HG03159 (cell line): ENCODE data around the gene HYAL2.
A peak's percentile ranks its signal among the peaks of the same experiment; 100 is the strongest.

Experiments used
- ATAC-seq: cut with Tn5 transposase; IDR thresholded peaks from one replicate; pipeline ENCODE4 v1.9.1; 2021; ENCODE audit warnings: mild to moderate bottlenecking, moderate library complexity; ENCODE audit not compliant: unreplicated experiment

HYAL2 gene

DNA sequence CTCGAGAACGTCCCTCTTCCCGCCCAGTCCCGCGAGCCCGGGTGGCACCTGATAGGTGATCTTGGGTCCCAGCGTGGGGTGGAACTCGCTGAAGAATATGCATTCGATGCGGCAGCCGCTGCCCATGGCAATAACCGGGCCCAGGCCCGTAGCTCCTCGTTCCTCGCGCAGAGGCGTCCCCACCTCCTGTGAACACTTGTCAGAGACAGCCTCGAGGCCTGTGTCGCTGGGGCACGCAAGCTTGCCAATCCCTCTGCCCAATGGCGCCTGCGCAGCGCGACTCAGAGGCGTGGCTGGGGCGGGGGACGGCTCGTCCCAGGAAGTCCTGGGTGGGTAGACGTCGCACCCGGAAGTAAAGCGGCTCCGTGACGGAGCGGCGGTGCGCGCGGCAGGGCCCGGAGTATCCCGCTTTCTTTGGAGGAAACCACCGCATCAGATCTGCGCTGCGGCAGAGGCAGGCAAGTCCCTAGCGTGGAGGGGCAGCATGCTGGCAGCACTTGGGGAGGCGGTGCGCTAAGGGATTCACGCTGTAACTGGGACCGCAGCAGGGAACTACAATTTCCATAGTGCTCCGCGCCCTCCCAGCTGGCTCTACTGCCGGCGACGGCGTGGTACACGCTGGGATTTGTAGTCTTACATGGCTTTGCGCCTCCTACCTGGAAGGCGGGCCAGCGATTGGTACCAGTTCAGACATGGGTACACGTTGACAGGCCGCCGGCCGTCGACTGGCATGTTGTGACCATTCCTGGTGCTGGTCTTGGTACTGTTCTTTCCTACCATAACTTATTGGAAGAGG lies 28.2 kb upstream of the HYAL2 start, which contains the start of the genes CYB561D2 and NPRL2:
Gene CYB561D2 (plus strand): TSS at position 336 of the 796 bp plus-strand sequence. CDS start 572 bp downstream, outside the sequence.
Gene NPRL2 (minus strand): TSS at position 249 of the 796 bp plus-strand sequence. CDS start 123 bp downstream, at position 126.
- peak; percentile 86 for ATAC-seq

DNA sequence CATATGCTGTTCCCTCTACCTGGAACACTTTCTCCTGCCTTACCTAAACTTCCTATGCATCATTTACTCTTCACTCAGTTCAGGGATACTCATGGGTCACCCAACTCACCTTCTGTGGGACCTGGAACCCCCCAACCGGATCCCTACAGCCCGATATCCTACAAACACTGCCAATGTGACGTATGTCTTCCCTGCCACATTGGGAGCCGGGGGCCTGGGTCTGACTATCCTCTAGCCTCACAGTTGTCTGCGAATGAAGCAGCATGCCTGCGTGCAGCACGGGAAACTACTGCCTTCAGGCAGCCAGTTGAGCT lies 27.6 kb upstream of the HYAL2 start:
- no peak for ATAC-seq

DNA sequence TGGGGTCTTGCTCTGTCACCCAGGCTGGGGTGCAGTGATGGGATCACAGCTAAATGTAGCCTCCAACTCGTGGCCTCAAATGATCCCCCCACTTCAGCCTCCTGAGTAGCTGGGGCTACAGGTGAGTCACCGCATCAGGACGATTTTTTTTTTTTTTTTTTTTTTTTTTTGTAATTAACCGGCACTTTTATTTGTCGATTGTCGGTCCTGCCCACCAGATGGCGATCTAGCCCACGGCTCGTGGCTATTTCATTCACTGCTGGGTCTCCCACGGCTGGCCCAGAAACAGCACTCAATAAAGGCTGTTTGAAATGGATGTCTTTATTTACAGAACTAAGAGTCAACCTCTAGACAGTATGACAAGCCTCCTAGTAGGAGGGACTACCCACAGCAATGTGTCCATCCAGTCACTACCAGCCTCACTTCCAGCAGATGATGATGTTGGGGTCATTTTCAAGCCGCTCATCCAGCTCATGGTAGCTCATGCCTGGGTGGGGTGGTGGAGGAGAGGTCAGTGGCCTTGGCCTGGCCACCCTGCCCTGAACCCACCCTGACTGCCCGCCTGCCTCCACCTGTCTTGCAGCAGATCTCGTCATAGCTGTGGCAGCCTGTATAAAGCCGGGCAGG lies 24.8 kb upstream of the HYAL2 start:
- no peak for ATAC-seq

DNA sequence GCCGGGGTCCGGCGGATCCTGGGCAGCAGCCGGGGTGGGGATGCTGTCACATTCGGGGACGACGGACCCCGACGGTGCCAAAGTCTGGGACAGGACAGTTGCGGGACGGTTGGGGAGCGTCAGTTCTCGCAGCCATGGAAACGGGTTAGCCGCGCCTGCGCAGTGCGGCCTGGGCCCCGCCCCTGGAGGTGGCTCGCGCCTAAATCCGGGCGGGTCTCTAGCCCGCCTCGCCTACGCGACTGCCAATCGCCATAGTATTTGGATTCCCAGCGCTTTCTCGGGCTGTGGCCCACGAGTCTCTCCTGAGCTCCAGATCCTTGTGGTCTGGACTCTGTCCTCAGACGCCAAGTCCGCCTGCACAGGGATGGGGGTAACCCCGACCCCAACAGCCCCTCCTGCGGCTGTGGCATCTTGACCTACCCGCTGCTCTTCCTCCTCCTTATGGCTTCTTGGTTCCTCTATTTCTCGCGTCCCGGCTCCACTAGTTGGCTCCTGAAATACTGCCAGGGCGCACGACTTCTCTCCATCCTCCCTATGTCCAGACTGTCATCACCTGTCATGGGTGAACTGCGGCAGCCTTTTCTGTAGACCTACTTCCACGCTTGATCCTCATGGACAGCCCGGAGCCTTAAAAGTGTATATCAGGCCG lies 23.2 kb upstream of the HYAL2 start, which contains the start of gene ZMYND10:
Gene ZMYND10 (minus strand): TSS at position 147 of the 649 bp plus-strand sequence. CDS start 153 bp downstream, outside the sequence.
- no peak for ATAC-seq

DNA sequence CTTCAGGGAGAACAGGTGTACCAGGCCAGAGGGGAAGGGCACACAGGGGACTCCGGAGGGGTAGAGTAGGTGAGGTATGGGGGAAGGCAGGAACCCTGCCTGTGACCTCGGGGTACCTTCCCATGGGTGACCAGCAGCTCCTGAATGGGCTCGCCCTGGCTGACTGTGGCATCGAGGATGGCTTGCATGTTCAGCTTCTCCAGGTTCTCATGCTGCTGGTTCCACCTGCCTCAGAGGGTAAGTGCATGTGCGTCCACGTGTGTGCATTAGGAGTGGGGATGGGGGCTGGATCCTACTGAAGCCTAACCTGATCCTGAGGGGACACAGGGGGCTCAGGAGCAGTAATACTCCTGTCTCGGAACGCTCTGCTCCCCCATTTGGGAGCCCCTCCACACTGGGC lies 22.5 kb upstream of the HYAL2 start:
- ATAC-seq = no peak

DNA sequence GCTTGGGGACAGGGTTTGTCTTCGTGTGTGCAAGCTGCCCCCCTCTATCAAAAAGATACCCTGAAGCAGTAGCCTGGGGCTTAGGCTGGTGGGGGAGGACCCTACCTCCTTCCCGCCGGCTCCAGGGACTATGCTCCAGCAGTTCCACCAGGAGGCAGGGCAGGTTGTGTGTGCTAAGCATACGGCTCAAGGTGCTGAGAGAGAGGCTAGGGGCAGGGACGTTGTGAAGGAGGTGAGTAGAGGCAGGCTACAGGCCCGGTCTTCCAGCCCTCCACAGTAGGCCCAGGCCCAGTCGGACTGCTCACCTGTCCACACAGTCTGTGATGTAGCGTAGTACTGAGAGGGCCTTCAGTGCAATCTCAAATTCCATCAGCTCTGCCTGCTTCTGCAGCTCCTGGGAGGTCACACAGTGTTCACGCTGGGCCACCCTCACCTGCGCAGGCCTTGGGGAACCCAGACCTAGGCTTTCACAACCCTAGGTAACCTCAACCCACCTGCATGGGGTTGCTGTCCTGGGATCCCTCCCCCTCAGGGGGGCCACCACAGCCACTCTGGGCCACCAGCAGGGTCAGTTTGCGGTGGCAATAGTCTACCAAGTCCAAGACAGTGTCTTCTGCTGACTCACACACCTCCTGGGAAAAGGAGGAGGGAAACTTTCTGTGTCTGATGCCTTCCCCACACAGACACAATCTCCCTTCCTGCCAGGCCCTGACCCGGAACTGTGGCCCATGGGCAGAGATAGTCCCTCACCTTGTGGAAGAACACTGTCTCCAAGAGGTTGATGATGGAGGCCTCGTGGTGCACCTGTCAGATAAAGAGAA lies 20.5 kb upstream of the HYAL2 start:
- no peak for ATAC-seq

DNA sequence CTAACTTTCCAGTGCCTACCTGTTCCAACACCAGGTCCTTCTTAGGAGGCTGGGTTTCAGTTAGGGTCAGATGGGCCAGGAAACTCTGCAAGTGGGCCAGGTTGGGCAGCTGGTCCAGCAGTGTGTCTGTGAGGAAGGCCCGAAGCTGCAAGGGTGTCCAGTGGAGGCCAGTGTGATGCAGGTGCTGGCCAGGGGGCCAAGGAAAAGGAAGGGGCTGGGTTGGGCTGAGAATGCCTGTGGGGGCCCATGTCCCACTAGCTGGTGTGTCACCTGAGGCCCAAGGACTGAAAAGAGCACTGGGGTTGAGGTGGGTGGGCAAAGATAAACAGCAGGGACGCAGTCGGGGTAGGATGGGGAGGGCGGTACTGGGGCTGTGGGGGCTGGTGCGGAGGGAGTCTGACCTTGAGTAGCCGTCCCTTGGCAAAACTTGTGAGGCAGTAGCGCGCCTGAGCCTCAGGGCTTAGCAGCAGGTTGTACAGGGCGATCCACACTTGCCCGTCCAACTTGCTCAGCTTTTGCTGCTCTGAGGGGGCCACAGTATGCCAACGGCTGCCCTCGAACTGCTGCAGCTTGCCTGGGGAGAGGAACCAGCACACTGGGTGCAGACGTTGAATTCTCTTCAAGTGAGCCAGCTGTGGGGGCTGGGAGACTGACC lies 19.6 kb upstream of the HYAL2 start:
- ATAC-seq = no peak

DNA sequence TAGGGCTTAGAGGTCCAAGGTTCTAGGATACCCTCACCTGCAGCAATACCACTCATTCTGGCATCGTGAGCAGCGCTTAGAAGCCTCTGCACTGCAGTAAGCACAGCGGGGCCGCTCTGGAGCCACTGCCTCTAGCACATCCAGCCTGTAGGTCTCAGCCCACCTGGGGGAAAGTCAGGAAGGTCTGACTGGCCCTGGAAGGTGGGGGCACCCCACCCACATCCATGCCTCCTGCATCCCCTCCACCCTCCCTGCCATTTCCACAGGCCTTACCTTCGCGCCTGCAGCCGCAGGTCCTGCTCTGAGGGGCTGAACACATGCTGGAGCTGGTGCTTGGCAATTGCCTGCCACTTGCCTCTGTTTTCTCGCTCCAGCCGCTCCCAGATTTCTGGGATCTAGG lies 19.0 kb upstream of the HYAL2 start:
- ATAC-seq = no peak

DNA sequence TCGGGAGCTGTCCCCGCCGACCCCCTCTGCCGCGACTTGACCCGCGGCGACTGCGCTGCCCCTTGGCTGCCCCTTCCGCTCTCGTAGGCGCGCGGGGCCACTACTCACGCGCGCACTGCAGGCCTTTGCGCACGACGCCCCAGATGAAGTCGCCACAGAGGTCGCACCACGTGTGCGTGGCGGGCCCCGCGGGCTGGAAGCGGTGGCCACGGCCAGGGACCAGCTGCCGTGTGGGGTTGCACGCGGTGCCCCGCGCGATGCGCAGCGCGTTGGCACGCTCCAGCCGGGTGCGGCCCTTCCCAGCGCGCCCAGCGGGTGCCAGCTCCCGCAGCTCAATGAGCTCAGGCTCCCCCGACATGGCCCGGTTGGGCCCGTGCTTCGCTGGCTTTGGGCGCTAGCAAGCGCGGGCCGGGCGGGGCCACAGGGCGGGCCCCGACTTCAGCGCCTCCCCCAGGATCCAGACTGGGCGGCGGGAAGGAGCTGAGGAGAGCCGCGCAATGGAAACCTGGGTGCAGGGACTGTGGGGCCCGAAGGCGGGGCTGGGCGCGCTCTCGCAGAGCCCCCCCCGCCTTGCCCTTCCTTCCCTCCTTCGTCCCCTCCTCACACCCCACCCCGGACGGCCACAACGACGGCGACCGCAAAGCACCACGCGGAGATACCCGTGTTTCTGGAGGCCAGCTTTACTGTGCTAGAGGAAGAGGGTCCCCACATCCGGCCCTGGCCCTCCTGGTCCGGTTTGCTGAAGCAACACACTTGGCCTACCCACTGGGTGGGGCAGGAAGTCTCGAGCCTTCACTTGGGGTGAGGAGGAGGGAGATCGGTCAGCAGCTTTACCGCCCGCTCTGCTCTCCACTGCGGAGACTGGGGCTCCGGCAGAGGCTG lies 18.1 kb upstream of the HYAL2 start, which contains the start of gene RASSF1:
Gene RASSF1 (minus strand): TSS at position 389 of the 882 bp plus-strand sequence. CDS start 31 bp downstream, at position 358.
- no peak for ATAC-seq

DNA sequence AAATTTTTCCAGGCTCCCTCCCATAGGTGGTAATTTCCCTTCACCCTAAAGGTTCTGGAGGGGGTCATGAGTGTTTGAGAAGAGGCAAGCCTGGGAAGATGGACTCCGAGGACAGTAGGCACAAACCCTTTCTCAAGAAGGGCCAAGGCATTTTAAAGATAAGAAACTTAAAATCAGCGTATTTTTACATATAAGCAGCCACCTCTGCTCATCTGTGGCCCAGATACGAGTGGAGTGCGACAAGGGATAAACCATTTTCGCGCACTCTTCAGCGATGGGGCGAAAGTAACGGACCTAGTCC lies 17.6 kb upstream of the HYAL2 start:
- no peak for ATAC-seq

DNA sequence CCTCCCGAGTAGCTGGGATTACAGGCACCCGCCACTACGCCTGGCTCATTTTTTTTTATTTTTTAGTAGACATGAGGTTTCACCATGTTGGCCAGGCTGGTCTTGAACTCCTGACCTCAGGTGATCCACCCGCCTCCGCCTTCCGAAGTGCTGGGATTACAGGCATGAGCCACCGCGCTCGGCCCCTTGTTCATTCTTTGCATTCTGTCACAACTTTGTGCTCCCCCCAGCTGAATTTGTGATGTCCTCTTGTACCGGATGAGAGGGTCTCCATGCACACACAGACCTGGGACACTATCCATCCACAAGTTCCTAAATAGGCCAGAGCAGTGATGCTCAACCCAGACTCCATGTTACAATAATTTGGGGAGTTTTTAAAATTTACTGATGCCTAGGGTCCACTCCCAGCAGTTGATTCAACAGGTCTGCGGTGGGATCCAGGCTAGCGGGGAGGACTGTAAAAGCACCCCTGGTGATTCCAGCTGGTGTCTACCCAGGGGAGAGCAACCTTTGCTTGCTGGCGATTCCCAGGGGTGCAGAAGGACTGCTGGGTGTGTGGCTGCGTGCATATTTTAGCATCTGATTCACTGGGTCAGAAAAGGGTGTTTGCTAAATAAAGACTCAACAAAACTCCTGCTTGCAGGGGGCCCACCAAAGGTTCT lies 17.1 kb upstream of the HYAL2 start:
- no peak for ATAC-seq

DNA sequence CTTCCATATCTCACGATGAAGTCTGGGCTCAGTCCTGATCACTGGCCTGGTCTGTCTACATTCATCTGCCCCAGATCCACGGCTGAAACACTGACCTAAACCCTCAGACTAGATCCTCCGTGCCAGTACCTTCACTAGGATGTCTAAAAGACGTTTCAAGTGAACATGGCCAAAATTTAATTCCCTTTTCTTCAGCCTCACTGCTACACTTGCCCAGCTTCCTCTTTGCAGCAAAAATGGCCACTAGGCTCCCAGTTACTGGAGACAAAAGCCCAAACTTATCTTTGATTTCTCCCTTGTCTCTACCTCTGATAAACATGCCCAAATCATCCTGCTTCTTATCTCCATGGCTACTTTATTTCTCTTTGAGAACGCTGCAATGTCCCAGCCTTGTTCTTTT lies 16.4 kb upstream of the HYAL2 start:
- no peak for ATAC-seq

DNA sequence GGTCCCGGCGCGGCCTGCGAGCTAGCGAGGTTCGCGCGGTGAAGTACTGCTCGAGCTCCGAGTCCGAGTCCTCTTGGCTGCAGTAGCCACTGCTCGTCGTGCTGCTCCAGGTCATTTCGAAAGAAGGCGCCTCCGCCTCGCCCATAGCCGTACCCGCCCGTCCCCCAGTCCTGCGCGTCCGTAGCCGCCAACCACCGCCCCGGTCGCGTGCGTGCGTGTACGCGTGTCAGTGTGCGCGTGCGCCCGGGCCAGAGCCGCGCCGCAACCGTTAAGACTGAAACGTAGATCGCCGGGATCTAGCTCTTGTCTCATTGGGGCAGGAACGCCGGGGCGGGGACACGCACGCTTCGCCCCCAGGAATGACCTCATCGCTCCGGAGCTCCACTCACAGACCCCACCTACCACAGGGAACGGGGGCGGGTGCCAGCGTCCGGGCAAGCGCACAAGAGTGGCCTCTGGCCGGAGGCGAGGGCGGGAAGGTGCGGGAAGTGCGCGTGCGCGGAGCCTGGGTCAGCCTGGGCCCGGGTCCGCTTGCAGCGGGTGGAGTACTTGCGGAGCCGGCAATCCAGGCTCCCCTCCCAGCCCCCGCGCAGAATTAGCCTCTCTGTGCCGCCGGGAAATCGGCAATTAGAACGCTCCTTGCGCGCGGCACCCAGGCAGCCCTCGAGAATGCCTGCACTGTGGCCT lies 14.8 kb upstream of the HYAL2 start:
- ATAC-seq = peak; percentile 77

DNA sequence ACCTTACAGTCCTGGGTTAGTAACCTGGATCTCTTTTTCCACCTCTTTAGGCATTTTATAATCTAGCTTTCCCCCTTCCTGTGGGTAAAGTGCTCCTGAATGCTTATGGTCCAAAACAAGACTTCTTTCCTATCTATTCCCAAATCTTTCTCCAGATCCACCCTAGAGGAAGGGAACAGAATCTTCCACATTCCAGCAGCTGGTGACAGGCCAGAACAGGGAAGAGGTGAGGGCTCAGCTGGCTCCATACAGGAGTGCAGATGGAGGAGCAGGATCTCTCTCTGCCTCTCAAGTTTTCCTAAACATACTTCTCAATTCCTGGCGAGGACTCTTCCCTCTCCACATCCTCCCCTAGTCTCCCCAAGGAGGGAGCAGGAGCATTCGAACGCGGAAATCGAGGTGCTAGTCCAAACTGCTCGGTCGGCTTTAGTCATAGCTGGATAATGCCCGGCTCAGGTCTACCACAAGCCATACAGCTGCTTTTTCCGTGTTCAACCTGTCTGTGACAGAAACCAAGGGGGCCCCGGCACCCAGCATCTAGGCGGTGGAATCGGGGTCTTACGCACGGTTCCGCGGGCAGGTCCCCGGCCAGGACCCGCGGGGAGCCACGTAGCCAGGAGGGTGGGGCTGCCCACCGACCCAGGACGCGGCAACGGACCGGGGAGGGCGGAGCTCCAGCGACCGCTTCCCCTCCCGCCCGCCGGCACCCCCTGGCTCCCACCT lies 14.1 kb upstream of the HYAL2 start:
- peak; percentile 23 for ATAC-seq

DNA sequence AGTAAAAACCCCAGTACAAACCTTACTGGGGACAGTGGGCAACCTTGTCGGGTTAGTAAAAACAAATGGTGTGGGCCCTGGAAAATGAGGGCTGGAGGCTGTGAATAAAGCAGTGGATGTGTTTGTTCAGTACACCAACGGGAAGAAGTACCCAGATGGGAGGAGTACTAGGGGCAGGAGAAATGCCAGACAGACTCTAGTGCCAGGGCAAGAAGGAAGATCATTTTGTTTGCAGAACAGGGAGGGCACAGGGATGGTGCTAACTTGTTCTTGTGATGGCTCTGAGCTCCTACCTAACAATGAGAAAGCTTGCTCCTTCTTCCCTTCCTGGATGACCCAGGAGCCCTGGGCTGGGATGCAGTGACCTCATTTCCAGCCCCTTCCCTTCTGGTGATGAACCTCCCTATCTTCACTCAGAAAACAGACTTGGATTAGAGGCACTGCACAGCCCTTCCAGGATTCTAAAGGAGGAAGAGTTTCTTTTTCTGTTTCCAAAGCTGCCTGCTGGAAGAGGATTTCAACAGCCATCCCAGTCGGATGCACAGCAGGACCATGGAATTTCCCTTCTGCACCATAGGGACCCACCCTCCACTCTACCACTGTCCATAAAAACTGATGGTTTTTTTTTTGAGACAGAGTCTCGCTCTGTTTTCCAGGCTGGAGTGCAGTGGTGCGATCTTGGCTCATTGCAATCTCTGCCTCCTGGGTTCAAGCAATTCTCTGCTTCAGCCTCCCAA lies 12.0 kb upstream of the HYAL2 start:
- ATAC-seq = no peak

DNA sequence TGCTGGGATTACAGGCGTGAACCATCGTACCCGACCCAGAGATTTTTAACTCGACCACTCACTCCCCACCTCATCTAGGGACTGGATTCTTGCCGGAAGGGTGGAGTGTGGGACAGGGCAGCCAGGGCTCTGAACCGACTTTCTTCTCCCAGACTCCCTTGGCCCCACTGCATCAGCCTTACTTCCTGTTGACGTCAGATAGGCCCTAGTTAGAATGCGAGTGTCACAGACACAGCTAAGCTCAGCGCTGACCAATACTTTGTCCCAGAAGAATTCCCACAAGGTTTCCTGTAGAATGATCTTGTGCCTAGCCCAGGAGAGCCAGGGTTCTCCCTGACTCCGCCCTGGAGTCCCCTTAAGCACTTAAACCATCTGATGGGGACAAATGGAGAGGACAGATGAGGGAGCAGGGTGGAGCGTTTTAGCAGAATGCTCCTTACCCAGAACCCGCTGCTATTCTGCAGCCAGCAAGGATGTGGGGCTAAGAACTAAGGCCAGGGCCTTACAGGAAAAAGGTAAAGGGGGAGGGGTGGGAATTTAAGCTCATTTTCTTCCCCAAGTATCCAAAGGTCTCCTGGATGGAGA lies 11.3 kb upstream of the HYAL2 start:
- no peak for ATAC-seq
